HEK293T (cell line): ENCODE data around the gene AGAP1.

Experiments used
- ARNT ChIP-seq: fragments of 450-650 bp; IDR thresholded peaks from 2 replicates; pipeline ENCODE4 v1.6.1; 2017; ENCODE audit warnings: mild to moderate bottlenecking
- BHLHE40 ChIP-seq: fragments of 450-650 bp; IDR thresholded peaks from 2 replicates; pipeline ENCODE4 v1.6.1; 2016; ENCODE audit warnings: mild to moderate bottlenecking, moderate library complexity, borderline replicate concordance
- CTBP1 ChIP-seq: fragments of 450-650 bp; IDR thresholded peaks from 2 replicates; pipeline ENCODE4 v1.6.1; 2016; ENCODE audit warnings: borderline replicate concordance
- ELF4 ChIP-seq: fragments of 450-650 bp; IDR thresholded peaks from 2 replicates; pipeline ENCODE4 v1.6.1; 2017; ENCODE audit warnings: antibody characterized with exemption
- FOXM1 ChIP-seq: fragments of 450-650 bp; IDR thresholded peaks from 2 replicates; pipeline ENCODE4 v1.6.1; 2017; ENCODE audit warnings: mild to moderate bottlenecking, borderline replicate concordance
- HDGF ChIP-seq: fragments of 450-650 bp; IDR thresholded peaks from 2 replicates; pipeline ENCODE4 v1.6.1; 2017; ENCODE audit warnings: antibody characterized with exemption, borderline replicate concordance
- L3MBTL2 ChIP-seq: fragments of 450-650 bp; conservative IDR thresholded peaks from 2 replicates; pipeline ENCODE4 v1.6.1; 2016; ENCODE audit warnings: mild to moderate bottlenecking
- LEF1 ChIP-seq: fragments of 450-650 bp; IDR thresholded peaks from 2 replicates; pipeline ENCODE4 v1.6.1; 2017; ENCODE audit warnings: mild to moderate bottlenecking, borderline replicate concordance
- NFRKB ChIP-seq: fragments of 450-650 bp; IDR thresholded peaks from 2 replicates; pipeline ENCODE4 v1.6.1; 2016; ENCODE audit warnings: mild to moderate bottlenecking, moderate library complexity
- TARDBP ChIP-seq: fragments of 450-650 bp; IDR thresholded peaks from 2 replicates; pipeline ENCODE4 v1.6.1; 2016
- ZNF384 ChIP-seq: fragments of 450-650 bp; IDR thresholded peaks from 2 replicates; pipeline ENCODE4 v1.6.1; 2016
- TF ChIP-seq, protein P1 (sequence below): fragments of 450-650 bp; IDR thresholded peaks from 2 replicates; pipeline ENCODE4 v1.6.1; 2016

DNA sequence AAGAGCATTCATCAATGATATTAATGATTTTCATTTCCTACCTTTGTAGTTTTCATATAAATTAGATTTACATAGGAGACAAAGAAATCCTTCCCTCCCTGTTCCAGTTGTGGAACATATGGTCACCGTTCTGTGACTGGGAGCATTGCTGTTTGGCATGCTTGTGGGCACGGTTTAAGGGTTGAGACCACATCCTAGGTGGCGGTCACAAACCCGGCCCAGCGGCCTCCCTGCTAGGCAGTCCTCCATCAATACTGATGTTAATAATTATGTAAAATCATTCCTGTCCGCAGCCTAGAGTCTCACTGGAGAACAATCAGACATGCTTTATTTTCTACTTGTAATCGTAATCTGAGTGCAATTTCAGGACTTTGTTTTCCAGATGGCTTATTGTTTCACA, 117.9 kb downstream of the AGAP1 start:
- TF ChIP-seq FOXM1 (no peak), TARDBP (no peak), NFRKB (no peak), CTBP1 (no peak), HDGF (no peak), LEF1 (no peak), ELF4 (no peak), ARNT (no peak), ZNF384 (no peak), BHLHE40 (no peak), L3MBTL2 (no peak)
- TF ChIP-seq, protein P1, sequence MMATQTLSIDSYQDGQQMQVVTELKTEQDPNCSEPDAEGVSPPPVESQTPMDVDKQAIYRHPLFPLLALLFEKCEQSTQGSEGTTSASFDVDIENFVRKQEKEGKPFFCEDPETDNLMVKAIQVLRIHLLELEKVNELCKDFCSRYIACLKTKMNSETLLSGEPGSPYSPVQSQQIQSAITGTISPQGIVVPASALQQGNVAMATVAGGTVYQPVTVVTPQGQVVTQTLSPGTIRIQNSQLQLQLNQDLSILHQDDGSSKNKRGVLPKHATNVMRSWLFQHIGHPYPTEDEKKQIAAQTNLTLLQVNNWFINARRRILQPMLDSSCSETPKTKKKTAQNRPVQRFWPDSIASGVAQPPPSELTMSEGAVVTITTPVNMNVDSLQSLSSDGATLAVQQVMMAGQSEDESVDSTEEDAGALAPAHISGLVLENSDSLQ: no peak
